HG03060 (cell line): ENCODE measurements around the gene CBX4.

ENCODE experiments used
- ATAC-seq: cut with Tn5 transposase; IDR thresholded peaks from one replicate; pipeline ENCODE4 v1.9.1; 2021; ENCODE audit warnings: low read depth, moderate number of reproducible peaks; ENCODE audit not compliant: unreplicated experiment

Gene CBX4

GRCh38 chr17:79791735-79792161, 47.5 kb downstream of the CBX4 start:
- no peak for ATAC-seq

- ATAC-seq, result no peak
Measured at GRCh38 chr17:79790805-79791734, 48.2 kb downstream of the CBX4 start.

DNA sequence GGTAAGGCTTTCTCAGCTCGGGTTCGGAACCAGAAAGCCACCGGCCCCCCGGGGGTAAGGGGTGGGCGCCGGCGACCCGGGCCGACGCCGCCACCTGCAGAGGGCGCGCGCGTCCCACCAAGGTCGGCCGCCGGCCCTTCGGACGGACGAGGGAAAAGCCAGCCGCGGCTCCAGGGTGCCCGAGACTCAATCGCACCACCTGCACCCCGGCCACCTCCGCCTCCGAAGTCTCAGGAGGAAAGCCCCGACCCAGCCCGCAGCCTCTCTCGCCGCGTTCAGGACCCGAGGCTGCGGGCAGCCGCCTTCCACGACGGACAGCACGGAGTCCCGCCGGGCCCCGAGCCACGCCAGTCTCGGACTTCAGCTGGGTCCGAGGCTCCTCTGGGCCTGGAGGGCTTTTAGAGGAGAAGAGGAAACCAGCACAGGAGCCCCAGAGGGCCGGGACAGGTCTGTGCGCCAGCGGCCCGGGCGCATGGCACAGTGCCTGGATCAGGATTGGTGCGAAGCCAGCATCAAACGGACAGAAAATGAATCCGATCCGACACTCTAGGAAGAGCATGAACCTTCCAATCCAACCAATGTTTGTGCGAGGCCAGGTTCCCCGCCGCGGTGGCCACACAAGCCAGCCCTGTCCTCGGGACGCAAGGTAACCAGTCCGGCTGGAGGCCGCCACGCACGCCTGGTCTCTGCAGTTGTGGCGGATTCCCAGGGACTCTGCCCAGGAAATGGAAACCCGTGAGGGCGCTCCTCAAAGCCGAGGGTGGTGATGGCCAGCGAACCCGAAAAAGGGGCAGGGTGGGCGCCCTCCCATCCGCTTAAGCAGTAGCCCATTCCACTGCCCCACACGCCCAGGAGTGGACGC, 49.1 kb downstream of the CBX4 start:
- ATAC-seq, result no peak

DNA sequence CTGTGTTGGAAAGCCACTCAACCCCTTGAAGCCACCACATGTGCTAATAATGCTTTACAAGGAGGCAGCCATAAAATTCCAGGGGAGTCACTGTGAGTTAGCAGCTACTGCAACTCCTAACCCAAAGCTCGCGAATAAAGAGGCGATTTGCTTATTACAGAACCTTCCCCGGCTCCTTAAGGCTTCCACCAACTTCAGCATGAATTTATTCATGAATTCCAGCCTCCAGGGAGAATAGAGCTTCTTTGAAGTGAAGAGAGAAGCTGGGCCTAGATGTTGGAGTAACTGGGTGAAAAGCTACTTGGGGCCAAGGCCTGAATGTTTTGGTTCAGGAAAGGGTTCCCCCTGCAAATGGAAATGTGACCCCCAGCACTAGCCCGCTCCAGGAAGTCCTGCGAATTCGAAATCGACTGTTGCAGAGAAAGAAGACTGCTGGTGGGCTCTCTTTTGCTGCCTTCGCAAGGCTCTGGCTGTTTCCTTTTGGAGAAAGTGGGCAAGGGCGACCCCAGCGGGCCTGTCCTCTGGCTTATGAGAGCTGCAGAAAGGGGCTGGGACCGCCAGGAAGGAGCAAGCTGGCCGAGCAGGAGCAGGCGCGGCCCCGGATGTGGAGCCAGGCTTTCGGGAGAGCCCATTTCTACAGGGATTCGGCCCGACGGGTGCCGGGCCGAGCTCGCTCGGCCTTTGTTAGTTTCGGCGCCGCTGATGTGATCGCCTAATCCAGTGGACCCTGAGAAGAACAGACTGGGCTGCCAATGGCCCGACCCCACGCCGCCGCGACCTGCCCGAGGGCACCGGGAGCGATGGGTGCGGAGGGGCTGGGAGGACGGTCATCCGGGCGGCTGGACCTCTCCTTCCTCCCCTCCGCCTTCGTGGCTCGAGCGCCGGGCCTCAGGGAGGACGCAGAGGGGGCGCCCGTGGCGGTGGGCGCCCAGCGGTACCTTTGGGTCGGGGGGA, 50.0 kb downstream of the CBX4 start:
- no peak for ATAC-seq

DNA sequence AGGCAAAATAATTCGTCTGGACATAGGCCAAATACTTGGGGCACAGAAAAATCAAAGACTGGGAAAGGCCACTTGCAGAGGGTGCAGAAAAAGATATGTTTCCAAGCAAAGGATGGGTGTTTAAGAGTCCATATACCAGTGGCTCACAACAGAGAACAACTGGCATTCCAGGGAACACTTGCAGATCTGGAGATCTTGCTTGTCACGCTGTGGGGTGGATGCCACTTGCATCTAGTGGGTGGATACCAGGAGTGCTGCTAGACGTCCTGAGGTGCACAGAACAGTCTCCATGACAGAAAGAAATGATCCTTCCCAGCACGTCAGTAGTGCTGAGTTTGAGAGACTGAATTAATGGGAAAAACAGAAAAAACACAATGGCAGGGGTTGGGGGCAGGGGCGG, 50.8 kb downstream of the CBX4 start:
- no peak for ATAC-seq

- ATAC-seq, result no peak
Measured at GRCh38 chr17:79786930-79787643, 52.2 kb downstream of the CBX4 start.

DNA sequence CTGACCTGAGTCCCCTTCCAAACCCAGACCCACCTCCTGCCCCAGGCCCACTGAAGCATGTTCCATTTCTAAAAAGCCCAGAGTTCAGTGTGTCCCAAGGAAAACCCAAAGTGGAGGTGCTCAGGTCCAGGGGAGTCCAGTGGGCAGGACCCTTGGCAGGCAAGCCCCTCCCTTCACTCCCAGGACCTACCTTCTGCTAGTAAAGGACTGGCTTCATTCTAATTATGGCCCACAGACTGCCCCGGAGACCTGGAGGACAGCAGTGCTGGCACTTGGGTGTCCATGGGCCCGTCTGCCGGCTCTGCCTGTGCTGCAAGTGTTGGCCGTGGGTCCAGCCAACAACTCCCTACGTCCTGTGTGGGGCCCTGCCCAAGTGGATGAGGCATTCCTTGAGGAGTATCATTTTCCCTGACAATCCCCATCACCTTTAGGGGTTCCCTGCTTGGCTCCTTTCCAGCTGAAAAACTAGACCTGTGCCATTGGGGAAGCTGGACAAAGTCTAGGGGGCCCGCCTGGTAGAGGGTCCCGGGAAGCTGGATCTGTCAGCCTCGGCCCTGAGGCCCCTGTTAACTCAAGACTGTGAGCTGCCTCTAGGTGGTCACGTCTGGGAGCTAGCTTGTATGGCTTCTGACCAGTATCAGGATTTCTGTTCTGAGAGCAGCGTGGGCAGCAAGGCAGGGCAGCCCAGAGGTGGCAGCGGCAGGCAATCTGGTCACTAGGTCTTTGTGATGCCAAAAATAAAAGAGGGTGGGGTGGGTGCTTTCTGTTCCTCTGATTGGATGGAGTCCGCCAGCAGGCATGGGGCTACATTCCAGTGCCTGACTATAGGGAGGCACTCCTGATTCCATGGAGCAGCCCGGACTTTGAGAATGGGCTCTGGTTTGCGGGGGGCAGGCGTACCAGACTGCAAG, 53.1 kb downstream of the CBX4 start:
- no peak for ATAC-seq

DNA sequence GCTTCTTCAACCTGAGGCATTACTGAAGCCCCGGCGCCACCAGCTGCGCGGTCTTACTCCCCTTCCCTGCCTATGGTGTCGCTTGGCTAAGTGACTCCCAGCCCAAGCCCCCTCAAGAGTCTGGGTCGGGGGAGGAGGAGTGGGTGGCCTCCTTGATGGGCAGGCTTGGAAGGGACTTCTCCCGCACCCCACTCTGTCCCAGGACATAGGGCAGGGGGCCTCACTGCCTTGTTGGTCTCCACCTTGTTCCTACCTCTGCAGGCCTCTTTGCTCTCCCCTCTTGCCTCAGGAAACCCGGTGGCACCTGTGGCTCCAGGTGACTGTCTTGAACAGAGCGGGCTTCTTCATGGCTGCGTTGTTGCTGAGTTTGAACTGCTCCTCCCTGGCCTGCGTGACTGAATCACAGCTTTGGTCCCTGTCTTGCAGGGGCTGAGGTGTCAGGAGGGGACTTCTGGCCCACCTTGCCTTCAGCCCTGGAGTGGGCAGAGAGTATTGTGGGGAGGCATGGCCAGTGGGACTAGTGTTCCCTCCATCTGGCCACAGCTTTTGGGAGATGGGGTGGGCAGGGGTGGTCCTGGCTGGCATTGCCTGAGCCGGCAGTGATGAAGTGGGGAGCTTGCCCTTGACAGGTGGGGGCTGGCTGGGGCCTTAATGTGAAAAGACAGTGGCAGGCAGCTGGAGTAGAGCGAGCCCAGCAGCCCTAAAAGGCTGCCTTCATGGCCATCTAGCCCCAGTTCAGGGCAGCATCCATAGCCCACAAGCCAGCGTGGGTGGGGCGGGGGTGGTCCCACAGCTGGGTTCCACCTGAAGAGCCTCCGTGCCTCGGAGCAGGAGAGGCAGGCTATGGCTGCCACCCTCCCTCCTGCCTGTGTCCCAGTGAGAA, 54.0 kb downstream of the CBX4 start:
- ATAC-seq, result no peak

GRCh38 chr17:79784353-79785016, 54.8 kb downstream of the CBX4 start:
- ATAC-seq, result no peak

DNA sequence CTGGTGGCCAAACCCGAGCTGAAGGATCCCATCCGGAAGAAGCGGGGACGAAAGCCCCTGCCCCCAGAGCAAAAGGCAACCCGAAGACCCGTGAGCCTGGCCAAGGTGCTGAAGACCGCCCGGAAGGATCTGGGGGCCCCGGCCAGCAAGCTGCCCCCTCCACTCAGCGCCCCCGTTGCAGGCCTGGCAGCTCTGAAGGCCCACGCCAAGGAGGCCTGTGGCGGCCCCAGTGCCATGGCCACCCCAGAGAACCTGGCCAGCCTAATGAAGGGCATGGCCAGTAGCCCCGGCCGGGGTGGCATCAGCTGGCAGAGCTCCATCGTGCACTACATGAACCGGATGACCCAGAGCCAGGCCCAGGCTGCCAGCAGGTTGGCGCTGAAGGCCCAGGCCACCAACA, 55.3 kb downstream of the CBX4 start:
- ATAC-seq, result no peak
